Vagina (tissue), 2 donors: ENCODE measurements around the gene PTPRN2. TPM values are rescaled to one million over a fixed set of nuclear protein-coding genes. Genes with fewer than 3 reads are reported as not detected.
"Not testable (repeated sequence)": the region's sequence is repeated elsewhere in the genome, so short reads cannot be mapped to it uniquely, and the experiment has no call there.

Experiments
- DNase-seq, 2 donors: peaks; one replicate each; pipeline ENCODE4 v3.0.0-alpha.2; 2017; ENCODE audit errors: extremely low spot score in 2 of 2
- H3K27ac ChIP-seq: fragments of 200-600 bp; sonication (generic); one replicate; pipeline ENCODE4 v1.5.1; 2019
- H3K27me3 ChIP-seq: fragments of 200-600 bp; sonication (generic); one replicate; pipeline ENCODE4 v1.5.1; 2019
- H3K36me3 ChIP-seq, 2 donors: fragments of 200-600 bp; sonication (generic); one replicate each; pipeline ENCODE4 v1.5.1; 2017 to 2019
- H3K4me1 ChIP-seq: fragments of 200-600 bp; sonication (generic); one replicate; pipeline ENCODE4 v1.5.1; 2019
- H3K4me3 ChIP-seq, 2 donors: fragments of 200-600 bp; sonication (generic); 1 replicate in 1 of 2; 2 replicates in 1 of 2; pipeline ENCODE4 v1.5.1; 2016 to 2019
- H3K9me3 ChIP-seq: fragments of 200-600 bp; sonication (generic); one replicate; pipeline ENCODE4 v1.5.1; 2019
- CTCF ChIP-seq, 3 experiments: fragments of 450-650 bp in 2 of 3; fragments of 200-600 bp in 1 of 3; sonication (generic) in 1 of 3; IDR thresholded peaks; one replicate each; pipeline ENCODE4 v1.5.1; 2017 to 2019; ENCODE audit warnings: antibody characterized with exemption in 3 of 3, mild to moderate bottlenecking in 2 of 3, moderate library complexity in 2 of 3
- POLR2A ChIP-seq, 2 donors: fragments of 450-650 bp; IDR thresholded peaks; one replicate each; pipeline ENCODE4 v1.6.1; 2017; ENCODE audit warnings: antibody characterized with exemption in 2 of 2, mild to moderate bottlenecking in 2 of 2, moderate library complexity in 2 of 2
- POLR2AphosphoS5 ChIP-seq, 2 donors: sonication (generic); formaldehyde crosslinking; IDR thresholded peaks; one replicate each; pipeline ENCODE4 v1.9.0; 2017; ENCODE audit warnings: antibody characterized with exemption in 2 of 2, mild to moderate bottlenecking in 2 of 2, low read depth in 1 of 2; ENCODE audit not compliant: insufficient read depth in 1 of 2
- intact Hi-C: fragments of 100-400 bp; cut with DNase I; formaldehyde crosslinking; loops from one replicate; pipeline ENCODE4 v1.15.1; 2023
- total RNA-seq: library from RNA; depleted of rRNA; stranded (reverse); fragments of >200 nt; gene quantifications from one replicate; pipeline ENCODE4 v1.2.3, GENCODE V29; 2016

Gene PTPRN2
- total RNA-seq, 1 donor from 2014 or later, result 7.4 TPM

- Histone ChIP-seq H3K4me1 (no peaks in the 10 kb centered on the region), H3K9me3 (no peaks in the 10 kb centered on the region), H3K36me3 (no peaks in the 10 kb centered on the region), H3K4me3 (no peak overlapping the region), H3K27me3 (no peaks in the 10 kb centered on the region), H3K27ac (no peak overlapping the region)
- intact Hi-C loops, result no loop called here
- TF ChIP-seq POLR2AphosphoS5 (IDR thresholded peaks at IDR 0.05; ENCODE audit: insufficient read depth in 1 of 2, low read depth in 1 of 2) (no peak), POLR2A (IDR thresholded peaks at IDR 0.05) (no peak), CTCF (IDR thresholded peaks at IDR 0.05) (no peak)
- peak in 1 of 2 donors; percentile 64 for DNase-seq
Measured at GRCh38 chr7:158345731-158346130, 241.9 kb downstream of the PTPRN2 start.

GRCh38 chr7:158344706-158345300 is 242.8 kb downstream of the PTPRN2 start:
- Histone ChIP-seq H3K4me1 (no peaks in the 10 kb centered on the region), H3K4me3 (no peak overlapping the region), H3K27ac (no peak overlapping the region), H3K9me3 (no peaks in the 10 kb centered on the region), H3K36me3 (no peaks in the 10 kb centered on the region), H3K27me3 (no peaks in the 10 kb centered on the region)
- intact Hi-C loops, result no loop called here
- DNase-seq, result peak in 1 of 2 donors; percentile 89
- TF ChIP-seq POLR2AphosphoS5 (IDR thresholded peaks at IDR 0.05; ENCODE audit: insufficient read depth in 1 of 2, low read depth in 1 of 2) (no peak), POLR2A (IDR thresholded peaks at IDR 0.05) (no peak), CTCF (IDR thresholded peaks at IDR 0.05) (no peak)

GRCh38 chr7:158343936-158344455 is 243.6 kb downstream of the PTPRN2 start:
- intact Hi-C loops, result no loop called here
- Histone ChIP-seq H3K36me3 (no peaks in the 10 kb centered on the region), H3K4me1 (no peaks in the 10 kb centered on the region), H3K27ac (no peak overlapping the region), H3K9me3 (no peaks in the 10 kb centered on the region), H3K4me3 (no peak overlapping the region), H3K27me3 (no peaks in the 10 kb centered on the region)
- peak in 1 of 2 donors; percentile 91 for DNase-seq
- TF ChIP-seq POLR2A (IDR thresholded peaks at IDR 0.05) (no peak), POLR2AphosphoS5 (IDR thresholded peaks at IDR 0.05; ENCODE audit: insufficient read depth in 1 of 2, low read depth in 1 of 2) (no peak), CTCF (IDR thresholded peaks at IDR 0.05) (no peak)

- TF ChIP-seq CTCF (IDR thresholded peaks at IDR 0.05) (no peak), POLR2A (IDR thresholded peaks at IDR 0.05) (no peak), POLR2AphosphoS5 (IDR thresholded peaks at IDR 0.05; ENCODE audit: insufficient read depth in 1 of 2, low read depth in 1 of 2) (no peak)
- DNase-seq, result peak in 1 of 2 donors; percentile 43
- H3K4me3 ChIP-seq, result no peak overlapping the region
Measured at GRCh38 chr7:158343526-158343925, 244.1 kb downstream of the PTPRN2 start.

DNA sequence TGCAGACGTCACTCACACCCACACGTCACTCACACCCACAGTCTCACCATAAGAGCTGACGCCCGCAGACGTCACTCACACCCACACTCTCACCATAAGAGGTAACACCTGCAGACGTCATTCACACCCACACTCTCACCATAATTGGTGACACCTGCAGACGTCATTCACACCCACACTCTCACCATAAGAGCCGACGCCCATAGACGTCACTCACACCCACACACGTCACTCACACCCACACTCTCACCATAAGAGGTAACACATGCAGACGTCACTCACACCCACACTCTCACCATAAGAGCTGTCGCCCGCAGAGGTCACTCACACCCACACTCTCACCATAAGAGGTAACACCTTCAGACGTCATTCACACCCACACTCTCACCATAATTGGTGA is 246.5 kb downstream of the PTPRN2 start:
- H3K4me1 ChIP-seq, H3K27me3 ChIP-seq, intact Hi-C loops, H3K9me3 ChIP-seq, H3K36me3 ChIP-seq, H3K4me3 ChIP-seq, H3K27ac ChIP-seq, DNase-seq: not testable (repeated sequence)

More at GRCh38 chr7:158343526-158343925, 244.1 kb downstream of the PTPRN2 start:
- H3K36me3 ChIP-seq, result no peaks in the 10 kb centered on the region
- no peak overlapping the region for H3K27ac ChIP-seq
- intact Hi-C loops, result no loop called here
- no peaks in the 10 kb centered on the region for H3K4me1 ChIP-seq
- no peaks in the 10 kb centered on the region for H3K27me3 ChIP-seq
- no peaks in the 10 kb centered on the region for H3K9me3 ChIP-seq

DNA sequence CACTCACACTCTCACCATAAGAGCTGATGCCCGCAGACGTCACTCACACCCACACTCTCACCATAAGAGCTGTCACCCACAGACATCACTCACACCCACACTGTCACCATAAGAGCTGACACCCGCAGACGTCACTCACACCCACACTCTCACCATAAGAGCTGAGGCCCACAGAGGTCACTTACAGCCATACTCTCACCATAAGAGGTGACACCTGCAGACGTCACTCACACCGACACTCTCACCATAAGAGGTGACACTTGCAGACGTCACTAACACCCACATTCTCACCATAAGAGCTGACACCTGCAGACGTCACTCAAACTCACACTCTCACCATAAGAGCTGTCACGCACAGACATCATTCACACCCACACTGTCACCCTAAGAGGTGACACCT is 250.7 kb downstream of the PTPRN2 start:
- H3K4me1 ChIP-seq, H3K4me3 ChIP-seq, H3K27me3 ChIP-seq, H3K9me3 ChIP-seq, intact Hi-C loops, H3K36me3 ChIP-seq, DNase-seq, H3K27ac ChIP-seq: not testable (repeated sequence)

DNA sequence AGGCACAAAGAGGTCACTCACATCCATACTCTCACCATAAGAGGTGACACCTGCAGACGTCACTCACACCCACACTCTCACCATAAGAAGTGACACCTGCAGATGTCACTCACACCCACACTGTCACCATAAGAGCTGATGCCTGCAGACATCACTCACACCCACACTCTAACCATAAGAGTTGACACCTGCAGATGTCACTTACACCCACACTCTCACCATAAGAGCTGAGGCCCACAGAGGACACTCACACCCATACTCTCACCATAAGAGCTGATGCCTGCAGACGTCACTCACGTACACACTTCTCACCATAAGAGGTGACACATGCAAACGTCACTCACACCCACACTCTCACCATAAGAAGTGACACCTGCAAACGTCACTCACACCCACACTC is 255.1 kb downstream of the PTPRN2 start:
- H3K27ac ChIP-seq, DNase-seq, H3K36me3 ChIP-seq, intact Hi-C loops, H3K4me3 ChIP-seq, H3K27me3 ChIP-seq, H3K4me1 ChIP-seq, H3K9me3 ChIP-seq: not testable (repeated sequence)

DNA sequence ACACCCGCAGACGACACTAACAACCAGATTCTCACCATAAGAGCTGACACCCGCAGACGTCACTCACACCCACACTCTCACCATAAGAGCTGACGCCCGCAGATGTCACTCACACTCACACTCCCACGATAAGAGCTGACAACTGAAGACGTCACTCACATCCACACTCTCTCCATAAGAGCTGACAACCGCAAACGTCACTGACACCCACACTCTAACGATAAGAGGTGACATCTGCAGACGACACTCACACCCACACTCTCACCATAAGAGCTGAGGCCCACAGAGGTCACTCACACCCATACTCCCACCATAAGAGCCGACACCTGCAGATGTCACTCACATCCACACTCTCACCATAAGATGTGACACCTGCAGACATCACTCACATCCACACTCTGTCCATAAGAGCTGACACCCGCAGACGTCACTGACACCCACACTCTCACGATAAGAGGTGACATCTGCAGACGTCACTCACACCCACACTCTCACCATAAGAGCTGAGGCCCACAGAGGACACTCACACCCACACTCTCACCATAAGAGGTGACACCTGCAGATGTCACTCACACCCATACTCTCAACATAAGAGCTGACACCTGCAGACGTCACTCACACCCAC is 255.7 kb downstream of the PTPRN2 start:
- peak; percentile 77 to 96 for DNase-seq
- H3K4me1 ChIP-seq, H3K9me3 ChIP-seq, H3K4me3 ChIP-seq, H3K27ac ChIP-seq, H3K27me3 ChIP-seq, H3K36me3 ChIP-seq, intact Hi-C loops: not testable (repeated sequence)
